SHP77 treated with DMSO at 0.1 percent for 48 hours (cell line): Measurements from ENCODE around the gene PANX3.
A peak's percentile ranks its signal among the peaks of the same experiment; 100 is the strongest.

ENCODE experiments used
- DNase-seq: peaks from one replicate; lab custom pipeline; 2025; lab: John Stamatoyannopoulos, UW

PANX3 gene

GRCh38 chr11:124658986-124659385, 47.8 kb downstream of the PANX3 start:
- DNase-seq = no peak

DNA sequence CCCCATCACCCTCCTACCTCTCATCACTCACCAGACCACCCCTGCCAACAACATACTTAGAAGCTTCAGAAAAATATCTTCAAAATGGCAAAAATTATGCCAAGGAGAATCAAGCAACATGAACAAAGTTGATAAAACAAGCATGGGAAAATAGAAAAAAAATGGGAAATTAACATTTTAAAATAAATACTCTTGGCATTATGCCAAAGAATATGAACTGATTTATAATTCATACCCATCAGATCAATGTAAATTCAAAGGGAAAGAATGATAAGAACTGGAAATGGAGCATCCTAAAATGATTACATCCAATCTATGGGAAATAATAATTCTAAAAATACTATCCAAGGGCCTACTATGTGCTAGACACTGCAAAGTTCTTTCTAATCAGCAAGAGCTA, 50.3 kb downstream of the PANX3 start:
- no peak for DNase-seq

GRCh38 chr11:124662106-124662505, 50.9 kb downstream of the PANX3 start:
- DNase-seq = no peak

GRCh38 chr11:124663861-124664260, 52.6 kb downstream of the PANX3 start:
- no peak for DNase-seq

GRCh38 chr11:124667601-124668000, 56.4 kb downstream of the PANX3 start:
- no peak for DNase-seq

DNA sequence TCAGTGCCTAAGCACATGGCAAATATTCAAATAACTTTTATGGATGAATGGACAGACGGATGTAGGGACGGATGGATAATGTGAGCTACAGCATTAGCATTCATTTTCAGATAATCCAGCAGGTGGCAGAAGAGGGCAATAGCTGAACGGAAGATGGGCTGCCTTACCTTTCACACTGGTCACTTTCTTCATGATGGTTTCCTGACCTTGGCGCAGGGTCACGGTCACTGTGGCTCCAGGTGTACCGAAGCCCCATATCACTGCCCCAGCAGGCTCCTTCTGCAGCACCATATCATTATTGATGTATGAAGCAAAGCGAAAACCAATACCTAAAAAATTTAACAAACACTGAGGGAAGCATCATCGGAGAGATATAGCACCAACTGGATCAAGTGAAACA, 58.0 kb downstream of the PANX3 start:
- DNase-seq = peak; percentile 7
